A549 (cell line): ENCODE data around the gene ZNF423. TPM values are rescaled to one million over a fixed set of nuclear protein-coding genes. Genes with fewer than 3 reads are reported as not detected.

ENCODE experiments used
- ATAC-seq, 2 experiments: fragments of 200-7000 bp in 1 of 2; fragments of >200 bp in 1 of 2; cut with Nextera tagmentation in 1 of 2; cut with Tn5 transposase in 1 of 2; 3 replicates each; pipeline versions ENCODE4 v1.8.0 to v1.9.1; 2018 to 2020; ENCODE audit warnings: mild to moderate bottlenecking in 1 of 2, moderate library complexity in 1 of 2
- CTCF ChIA-PET: fragments of 300-600 bp; sonication (Branson Sonifier 250); formaldehyde crosslinking; extraction: SDS; loops from one replicate; lab custom pipeline; 2021; ENCODE audit warnings: antibody characterized with exemption, inconsistent platforms; lab: Yijun Ruan, JAX
- POLR2A ChIA-PET: fragments of 350-600 bp; formaldehyde crosslinking; extraction: SDS; loops from one replicate; lab custom pipeline; 2021; ENCODE audit warnings: antibody characterized with exemption, inconsistent platforms; lab: Yijun Ruan, JAX
- DNase-seq, 2 experiments: peaks; one replicate each; pipeline versions ENCODE4 v3.0.0 to v3.0.0-alpha.2; 2011 to 2016; ENCODE audit warnings: low read depth in 1 of 2, low spot score in 1 of 2
- FAIRE-seq: peaks from 2 replicates; lab custom pipeline; 2011; peaks lifted over from hg19 to GRCh38; lab: Jason Lieb, UNC
- H3K27ac ChIP-seq, 2 experiments: fragments of >200 bp; sonication (Bioruptor Twin); formaldehyde crosslinking; 3 replicates each; pipeline ENCODE4 v1.5.1; 2016 to 2017
- H3K4me1 ChIP-seq: fragments of >200 bp; sonication (Bioruptor Twin); formaldehyde crosslinking; 3 replicates; pipeline ENCODE4 v1.6.1; 2016
- H3K4me2 ChIP-seq: fragments of >200 bp; sonication (Bioruptor Twin); formaldehyde crosslinking; 3 replicates; pipeline ENCODE4 v1.6.1; 2016
- H3K4me3 ChIP-seq: fragments of >200 bp; sonication (Bioruptor Twin); formaldehyde crosslinking; 3 replicates; pipeline ENCODE4 v1.5.1; 2016
- H3K9me3 ChIP-seq: fragments of >200 bp; sonication (Bioruptor Twin); formaldehyde crosslinking; 3 replicates; pipeline ENCODE4 v1.6.1; 2016
- BHLHE40 ChIP-seq: IDR thresholded peaks from 2 replicates; pipeline ENCODE4 v1.6.1; 2012; ENCODE audit warnings: low read depth, low read length, inconsistent platforms
- CBX2 ChIP-seq: fragments of 200-600 bp; sonication (generic); IDR thresholded peaks from 2 replicates; pipeline ENCODE4 v1.6.1; 2016; ENCODE audit warnings: low read depth, mild to moderate bottlenecking, borderline replicate concordance
- CBX8 ChIP-seq: fragments of 200-600 bp; sonication (generic); IDR thresholded peaks from 2 replicates; pipeline ENCODE4 v1.6.1; 2016
- CEBPB ChIP-seq, 2 experiments: fragments of >200 bp in 1 of 2; sonication (Bioruptor Twin) in 1 of 2; formaldehyde crosslinking in 1 of 2; IDR thresholded peaks; 2 replicates each; pipeline ENCODE4 v1.6.1; 2012 to 2016
- ESRRA ChIP-seq: fragments of 150-350 bp; IDR thresholded peaks from 2 replicates; pipeline ENCODE4 v1.6.1; 2014; ENCODE audit warnings: mild to moderate bottlenecking, low read length, borderline replicate concordance
- HDAC2 ChIP-seq: fragments of 200-600 bp; sonication (generic); IDR thresholded peaks from 2 replicates; pipeline ENCODE4 v1.6.1; 2016
- HEYL ChIP-seq: fragments of 250-450 bp; sonication (Bioruptor Pico); IDR thresholded peaks from 2 replicates; pipeline ENCODE4 v1.8.0; 2021; ENCODE audit warnings: mild to moderate bottlenecking, moderate library complexity
- HOXB5 ChIP-seq: fragments of 250-450 bp; sonication (Bioruptor Pico); IDR thresholded peaks from 2 replicates; pipeline ENCODE4 v1.5.0; 2020; ENCODE audit warnings: mild to moderate bottlenecking, moderate library complexity
- JUN ChIP-seq, 2 experiments: fragments of >200 bp; sonication (Bioruptor Twin); formaldehyde crosslinking; IDR thresholded peaks; 2 replicates in 1 of 2; 3 replicates in 1 of 2; pipeline ENCODE4 v1.6.1; 2016 to 2017
- MAFK ChIP-seq: fragments of 450-650 bp; IDR thresholded peaks from 2 replicates; pipeline ENCODE4 v1.6.1; 2014; ENCODE audit not compliant: partially characterized antibody
- NFE2L2 ChIP-seq: fragments of 150-350 bp; conservative IDR thresholded peaks from 2 replicates; pipeline ENCODE4 v1.6.1; 2014; ENCODE audit warnings: low read length
- POLR2A ChIP-seq: IDR thresholded peaks from 2 replicates; pipeline ENCODE4 v1.6.1; 2012; ENCODE audit warnings: mild to moderate bottlenecking, low read length
- POLR2AphosphoS2 ChIP-seq: conservative IDR thresholded peaks from 2 replicates; pipeline ENCODE4 v1.6.1; 2012; ENCODE audit warnings: low read length, improper control_type of control experiment, inconsistent platforms
- RARB ChIP-seq: fragments of 250-450 bp; sonication (Bioruptor Pico); IDR thresholded peaks from 2 replicates; pipeline ENCODE4 v1.8.0; 2021; ENCODE audit warnings: mild to moderate bottlenecking, moderate library complexity
- RCOR1 ChIP-seq: fragments of 150-350 bp; IDR thresholded peaks from 2 replicates; pipeline ENCODE4 v1.6.1; 2014; ENCODE audit warnings: antibody characterized with exemption, low read length, low read depth
- RFX5 ChIP-seq: fragments of 450-650 bp; IDR thresholded peaks from 2 replicates; pipeline ENCODE4 v1.7.1; 2014; ENCODE audit warnings: antibody characterized with exemption, mild to moderate bottlenecking, moderate library complexity
- TP53 ChIP-seq: fragments of 250-450 bp; sonication (Bioruptor Pico); IDR thresholded peaks from 2 replicates; pipeline ENCODE4 v1.5.0; 2021; ENCODE audit warnings: mild to moderate bottlenecking, moderate library complexity
- ZFP36 ChIP-seq: fragments of 450-650 bp; IDR thresholded peaks from 2 replicates; pipeline ENCODE4 v1.6.1; 2014; ENCODE audit warnings: borderline replicate concordance; ENCODE audit not compliant: partially characterized antibody
- WGBS: methylation state at CpG from one replicate; pipeline ENCODE4 v1.1.6; 2017; ENCODE audit errors: missing lambda C conversion rate; 5-methylcytosine and 5-hydroxymethylcytosine counted together
- polyA plus RNA-seq, 4 experiments: library from polyadenylated mRNA; depleted of rRNA in 3 of 4; stranded (reverse); fragments of >200 nt; fragmentation: RNase III in 1 of 4; extraction: RNeasy Plus Mini Kit Qiagen cat#74134 plus additional on column Dnase treatment in 1 of 4; gene quantifications; 2 replicates in 3 of 4; 3 replicates in 1 of 4; pipeline ENCODE4 v1.2.3, GENCODE V29; 2011 to 2017
- TF ChIP-seq, protein P1 (sequence below): fragments of >200 bp; sonication (Bioruptor Twin); formaldehyde crosslinking; IDR thresholded peaks from 3 replicates; pipeline ENCODE4 v1.6.1; 2016
- TF ChIP-seq, protein P2 (sequence below): IDR thresholded peaks from 2 replicates; pipeline ENCODE4 v1.6.1; 2012; ENCODE audit warnings: low read depth, borderline replicate concordance
- TF ChIP-seq, protein P3 (sequence below): IDR thresholded peaks from 2 replicates; pipeline ENCODE4 v1.6.1; 2012
- TF ChIP-seq, protein P4 (sequence below): fragments of >200 bp; sonication (Bioruptor Twin); formaldehyde crosslinking; IDR thresholded peaks from 3 replicates; pipeline ENCODE4 v1.5.1; 2016

Gene ZNF423
- polyA plus RNA-seq, 2 of the 4 experiments (the other 2 are of a cell fraction): 0.04 to 0.10 TPM

DNA sequence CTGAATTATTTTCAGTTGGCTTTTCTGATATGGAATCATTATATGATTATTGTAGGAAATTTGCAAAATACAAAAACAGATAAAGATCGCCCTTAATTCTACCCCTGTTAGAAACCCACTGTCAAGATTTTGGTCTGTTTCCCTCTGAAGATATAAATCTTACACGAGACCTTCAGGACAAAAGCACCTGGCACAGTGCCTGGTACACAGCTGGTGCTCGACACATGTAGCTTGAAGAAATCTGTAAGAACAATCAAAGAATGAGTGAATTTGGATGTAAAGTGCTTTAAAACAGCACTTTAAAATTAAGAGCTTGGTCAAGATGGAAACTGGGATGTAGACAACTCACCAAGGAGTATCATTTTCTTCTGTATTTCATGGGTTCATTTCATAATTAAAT is 301.2 kb downstream of the ZNF423 start (continued):
- no peak for TF ChIP-seq HEYL
- TF ChIP-seq, protein P1, sequence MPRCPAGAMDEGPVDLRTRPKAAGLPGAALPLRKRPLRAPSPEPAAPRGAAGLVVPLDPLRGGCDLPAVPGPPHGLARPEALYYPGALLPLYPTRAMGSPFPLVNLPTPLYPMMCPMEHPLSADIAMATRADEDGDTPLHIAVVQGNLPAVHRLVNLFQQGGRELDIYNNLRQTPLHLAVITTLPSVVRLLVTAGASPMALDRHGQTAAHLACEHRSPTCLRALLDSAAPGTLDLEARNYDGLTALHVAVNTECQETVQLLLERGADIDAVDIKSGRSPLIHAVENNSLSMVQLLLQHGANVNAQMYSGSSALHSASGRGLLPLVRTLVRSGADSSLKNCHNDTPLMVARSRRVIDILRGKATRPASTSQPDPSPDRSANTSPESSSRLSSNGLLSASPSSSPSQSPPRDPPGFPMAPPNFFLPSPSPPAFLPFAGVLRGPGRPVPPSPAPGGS: no peak

GRCh38 chr16:49552313-49552928 is 303.5 kb downstream of the ZNF423 start:
- FAIRE-seq: no peak
- Histone ChIP-seq H3K4me1 (no peaks in the 10 kb centered on the region), H3K9me3 (no peaks in the 10 kb centered on the region), H3K4me3 (no peak overlapping the region), H3K27ac (no peak overlapping the region), H3K4me2 (no peak overlapping the region)
- no peak for DNase-seq
- no peak for ATAC-seq
- ChIA-PET POLR2A (no interaction called here), CTCF (interaction anchor here (1.2 to 1.8 kb wide), 2 partner anchors 15 to 20 kb away, joined by 3 to 4 read pairs; no protein-coding TSS in a partner anchor)
- WGBS: 20% methylated on average over 10 of the region's 10 CpGs
- TF ChIP-seq RFX5: no peak
- no peak for TF ChIP-seq POLR2AphosphoS2
- peak; percentile 4 for TF ChIP-seq MAFK

- TF ChIP-seq RCOR1: no peak
- TF ChIP-seq ZFP36: no peak
- TF ChIP-seq, protein P2, sequence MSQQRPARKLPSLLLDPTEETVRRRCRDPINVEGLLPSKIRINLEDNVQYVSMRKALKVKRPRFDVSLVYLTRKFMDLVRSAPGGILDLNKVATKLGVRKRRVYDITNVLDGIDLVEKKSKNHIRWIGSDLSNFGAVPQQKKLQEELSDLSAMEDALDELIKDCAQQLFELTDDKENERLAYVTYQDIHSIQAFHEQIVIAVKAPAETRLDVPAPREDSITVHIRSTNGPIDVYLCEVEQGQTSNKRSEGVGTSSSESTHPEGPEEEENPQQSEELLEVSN: no peak
- TF ChIP-seq, protein P3, sequence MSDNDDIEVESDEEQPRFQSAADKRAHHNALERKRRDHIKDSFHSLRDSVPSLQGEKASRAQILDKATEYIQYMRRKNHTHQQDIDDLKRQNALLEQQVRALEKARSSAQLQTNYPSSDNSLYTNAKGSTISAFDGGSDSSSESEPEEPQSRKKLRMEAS: no peak
- TF ChIP-seq ESRRA: no peak
- TF ChIP-seq CBX2: no peak
- no peak for TF ChIP-seq NFE2L2
- TF ChIP-seq HDAC2: no peak
- TF ChIP-seq, protein P4, sequence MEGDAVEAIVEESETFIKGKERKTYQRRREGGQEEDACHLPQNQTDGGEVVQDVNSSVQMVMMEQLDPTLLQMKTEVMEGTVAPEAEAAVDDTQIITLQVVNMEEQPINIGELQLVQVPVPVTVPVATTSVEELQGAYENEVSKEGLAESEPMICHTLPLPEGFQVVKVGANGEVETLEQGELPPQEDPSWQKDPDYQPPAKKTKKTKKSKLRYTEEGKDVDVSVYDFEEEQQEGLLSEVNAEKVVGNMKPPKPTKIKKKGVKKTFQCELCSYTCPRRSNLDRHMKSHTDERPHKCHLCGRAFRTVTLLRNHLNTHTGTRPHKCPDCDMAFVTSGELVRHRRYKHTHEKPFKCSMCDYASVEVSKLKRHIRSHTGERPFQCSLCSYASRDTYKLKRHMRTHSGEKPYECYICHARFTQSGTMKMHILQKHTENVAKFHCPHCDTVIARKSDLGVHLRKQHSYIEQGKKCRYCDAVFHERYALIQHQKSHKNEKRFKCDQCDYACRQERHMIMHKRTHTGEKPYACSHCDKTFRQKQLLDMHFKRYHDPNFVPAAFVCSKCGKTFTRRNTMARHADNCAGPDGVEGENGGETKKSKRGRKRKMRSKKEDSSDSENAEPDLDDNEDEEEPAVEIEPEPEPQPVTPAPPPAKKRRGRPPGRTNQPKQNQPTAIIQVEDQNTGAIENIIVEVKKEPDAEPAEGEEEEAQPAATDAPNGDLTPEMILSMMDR: no peak
- no peak for TF ChIP-seq POLR2A
- TF ChIP-seq BHLHE40: no peak
- no peak for TF ChIP-seq TP53
- TF ChIP-seq RFX5: no peak
- TF ChIP-seq CEBPB (IDR thresholded peaks at IDR 0.05): no peak
- TF ChIP-seq CBX8: no peak
- no peak for TF ChIP-seq RARB (CRISPR knock-in tag)
- TF ChIP-seq JUN (IDR thresholded peaks at IDR 0.05): no peak
- TF ChIP-seq HOXB5 (CRISPR knock-in tag): no peak
- 45% methylated on average over 6 of the region's 6 CpGs for WGBS
- ChIA-PET POLR2A (no interaction called here), CTCF (interaction anchor here (0.7 to 1.3 kb wide), 2 partner anchors 14 to 19 kb away, joined by 3 read pairs; no protein-coding TSS in a partner anchor)
- H3K4me1 ChIP-seq: no peaks in the 10 kb centered on the region
- no peak overlapping the region for H3K4me3 ChIP-seq
- no peak for ATAC-seq
- no peak for FAIRE-seq
- DNase-seq: no peak
- H3K9me3 ChIP-seq: no peaks in the 10 kb centered on the region
- H3K27ac ChIP-seq: no peak overlapping the region
- no peak overlapping the region for H3K4me2 ChIP-seq
These were observed 305.2 kb downstream of the ZNF423 start for GRCh38 chr16:49550666-49551065.
